DMS153 treated with DMSO at 0.1 percent for 48 hours (cell line): ENCODE data around the gene MED29.
A peak's percentile ranks its signal among the peaks of the same experiment; 100 is the strongest.

Source experiments
- DNase-seq: peaks from one replicate; lab custom pipeline; 2025; ENCODE audit not compliant: unreplicated experiment; lab: John Stamatoyannopoulos, UW

The MED29 gene

GRCh38 chr19:39390751-39391437 lies at the start of gene MED29, which contains the start of gene PAF1:
TSS of gene MED29 (plus strand) at chr19:39391378. CDS start at chr19:39391423, 45 bp downstream.
TSS of gene PAF1 (minus strand) at chr19:39391106. CDS start at chr19:39390864, 242 bp downstream.
- peak; percentile 98 for DNase-seq

GRCh38 chr19:39341719-39342604 lies 49.2 kb upstream of the MED29 start, which contains the start of gene SAMD4B:
TSS of gene SAMD4B (plus strand) at chr19:39342421. CDS start at chr19:39356894, 14,473 bp downstream.
- peak; percentile 93 for DNase-seq

GRCh38 chr19:39342647-39343305 lies 48.4 kb upstream of the MED29 start:
- DNase-seq = no peak

DNA sequence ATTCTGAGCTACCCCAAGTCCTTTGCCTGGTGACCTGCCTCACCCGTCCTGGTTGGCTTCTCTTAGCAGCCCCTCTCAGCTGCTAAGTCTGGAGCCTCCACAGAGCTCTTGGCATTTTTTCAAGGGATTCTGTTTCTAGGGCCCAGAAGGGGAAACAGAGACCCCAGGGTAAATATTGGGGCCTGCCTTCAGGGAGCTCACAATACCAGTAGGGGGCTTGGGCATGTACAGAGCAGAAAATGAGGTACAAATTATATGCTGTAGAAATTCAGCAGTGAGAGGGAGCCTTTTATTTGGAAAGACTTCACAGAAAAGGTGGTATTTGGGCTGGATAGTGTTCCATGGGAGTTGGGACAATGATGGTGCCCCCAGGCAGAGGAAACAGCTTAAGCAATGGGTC lies 45.2 kb upstream of the MED29 start:
- no peak for DNase-seq

DNA sequence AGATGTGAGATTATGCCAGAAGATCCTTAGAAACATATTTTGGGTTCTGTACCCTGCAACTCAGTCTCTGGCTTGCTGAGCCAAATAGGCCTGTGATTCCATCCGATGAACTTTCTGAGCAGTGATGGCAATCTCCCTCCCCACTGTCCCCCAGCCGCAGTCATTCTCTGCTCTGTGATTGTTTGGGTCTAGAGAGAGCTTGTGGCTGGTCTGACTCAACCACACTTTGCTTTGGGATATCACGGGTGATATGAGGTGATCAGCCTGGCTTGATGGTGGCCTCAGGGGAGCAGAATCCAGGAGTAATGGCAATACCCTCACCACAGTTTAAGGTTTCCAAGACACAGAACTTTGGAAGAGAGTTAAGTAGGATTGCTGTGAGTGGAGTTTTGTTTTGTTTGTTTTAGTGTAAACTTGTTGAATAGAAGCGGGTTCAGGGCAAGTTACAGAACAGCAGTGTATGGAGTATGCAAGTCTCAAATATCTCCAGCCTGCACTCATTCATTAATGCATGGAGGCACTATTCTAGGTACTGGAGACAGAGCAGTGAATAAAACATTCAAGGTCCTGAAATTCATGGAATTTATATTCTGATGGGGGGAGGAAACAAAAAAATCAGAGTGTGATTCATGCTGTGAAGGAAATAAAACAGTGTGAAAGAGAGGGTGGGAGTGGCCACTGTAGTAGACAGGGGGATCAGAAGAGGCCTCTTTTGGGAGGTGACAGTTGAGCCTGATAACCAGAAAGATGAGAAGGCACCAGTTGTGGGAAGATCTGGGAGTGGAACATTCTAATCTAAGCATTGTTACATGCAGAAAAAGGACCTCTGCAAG lies 43.6 kb upstream of the MED29 start:
- DNase-seq = no peak

- no peak for DNase-seq
These were observed 41.9 kb upstream of the MED29 start for GRCh38 chr19:39349326-39349725.

- no peak for DNase-seq
These were observed 41.0 kb upstream of the MED29 start for GRCh38 chr19:39350156-39350555.

- DNase-seq = no peak
These were observed 39.6 kb upstream of the MED29 start for GRCh38 chr19:39351537-39352064.

DNA sequence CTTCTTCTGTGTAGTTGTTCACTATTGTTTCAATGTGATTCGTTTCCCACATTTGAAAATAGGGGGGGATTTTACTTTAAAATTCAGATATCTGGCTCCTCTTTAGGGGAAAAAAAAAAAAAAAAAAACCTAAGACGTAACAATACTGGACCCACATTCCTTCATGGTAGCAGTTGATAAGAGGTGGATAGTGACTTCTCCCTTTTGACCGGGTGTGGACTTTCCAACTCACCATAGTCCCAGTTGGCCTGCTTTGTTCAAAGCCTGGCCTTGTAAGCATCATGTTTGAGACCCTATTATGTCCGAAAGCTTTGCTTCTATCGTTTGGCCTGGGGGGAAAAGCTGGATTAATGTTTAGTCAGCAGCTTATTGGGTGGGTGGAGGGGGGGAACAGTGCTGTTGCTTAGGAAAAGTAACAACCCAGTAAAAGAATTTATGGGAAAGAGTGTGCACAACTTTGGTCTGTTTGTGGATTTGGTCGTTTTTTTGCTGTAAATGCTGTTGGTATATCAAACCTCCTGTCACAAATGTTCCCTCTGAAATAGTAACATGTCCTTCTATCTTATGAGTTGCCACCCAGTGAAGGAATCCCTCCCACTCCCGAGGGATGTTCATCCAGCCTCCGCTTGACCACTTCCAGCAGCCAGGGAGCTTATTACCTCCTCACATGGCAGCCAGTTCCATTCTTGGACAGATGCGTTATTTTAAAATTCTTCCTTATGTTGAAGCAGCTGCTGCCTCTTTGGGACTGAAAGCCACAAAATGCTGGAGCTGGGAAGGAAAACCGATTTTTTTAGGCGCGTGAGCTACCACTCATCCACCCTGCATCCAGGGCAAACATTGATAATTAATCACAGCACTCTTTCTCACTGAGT lies 38.6 kb upstream of the MED29 start:
- no peak for DNase-seq

- DNase-seq = no peak
These were observed 35.9 kb upstream of the MED29 start for GRCh38 chr19:39355253-39355652.

GRCh38 chr19:39356073-39356472 lies 35.1 kb upstream of the MED29 start:
- DNase-seq = no peak

GRCh38 chr19:39356647-39357046 lies 34.5 kb upstream of the MED29 start:
- no peak for DNase-seq

- DNase-seq = no peak
These were observed 32.2 kb upstream of the MED29 start for GRCh38 chr19:39359026-39359425.

- DNase-seq = no peak
These were observed 30.6 kb upstream of the MED29 start for GRCh38 chr19:39360599-39360998.

DNA sequence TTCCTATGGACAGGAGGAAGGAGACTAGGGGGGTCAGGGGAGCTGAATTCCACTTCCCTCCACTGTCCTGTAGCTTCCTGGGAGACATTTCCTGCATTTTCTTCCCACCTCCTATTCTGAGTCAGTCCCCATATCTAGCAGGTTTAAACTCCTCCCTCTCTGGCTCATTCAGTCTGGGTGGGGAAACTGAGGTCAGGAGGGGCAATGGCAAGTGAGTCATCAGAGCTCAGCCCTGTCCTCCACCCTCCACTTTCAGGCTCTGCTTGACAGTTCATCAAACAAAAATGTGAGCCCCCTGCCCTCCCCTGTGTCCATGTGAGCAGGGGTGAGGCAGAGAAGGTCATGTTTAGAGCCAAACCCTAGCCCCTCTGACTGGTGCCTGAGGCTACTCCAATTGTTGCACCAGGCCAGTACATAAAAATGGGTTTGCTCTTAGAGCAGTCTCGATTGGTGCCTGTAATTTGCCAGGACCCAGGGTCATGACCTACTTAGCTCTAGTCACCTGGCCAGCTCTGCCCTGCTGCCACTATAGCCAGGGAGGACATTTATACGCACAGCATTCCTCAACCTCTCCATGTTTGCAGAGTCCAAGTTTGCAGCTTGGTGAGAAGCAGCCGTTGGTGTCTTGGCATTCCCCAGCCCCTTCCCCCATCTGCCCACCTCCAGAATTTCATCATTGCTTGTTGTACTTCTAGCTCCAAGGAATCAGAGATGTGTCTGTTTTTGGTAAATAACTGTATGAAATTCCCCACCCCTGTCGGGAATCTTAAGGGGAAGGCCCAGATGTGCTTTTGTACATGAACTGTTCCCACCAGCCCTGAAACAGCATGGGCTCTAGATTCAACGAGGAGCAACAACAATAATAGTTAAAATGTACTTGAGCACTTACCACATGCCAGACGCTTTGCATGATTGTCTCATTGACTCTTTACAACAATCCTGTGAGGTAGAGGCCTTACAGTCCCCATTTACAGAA lies 28.2 kb upstream of the MED29 start:
- DNase-seq = no peak

DNA sequence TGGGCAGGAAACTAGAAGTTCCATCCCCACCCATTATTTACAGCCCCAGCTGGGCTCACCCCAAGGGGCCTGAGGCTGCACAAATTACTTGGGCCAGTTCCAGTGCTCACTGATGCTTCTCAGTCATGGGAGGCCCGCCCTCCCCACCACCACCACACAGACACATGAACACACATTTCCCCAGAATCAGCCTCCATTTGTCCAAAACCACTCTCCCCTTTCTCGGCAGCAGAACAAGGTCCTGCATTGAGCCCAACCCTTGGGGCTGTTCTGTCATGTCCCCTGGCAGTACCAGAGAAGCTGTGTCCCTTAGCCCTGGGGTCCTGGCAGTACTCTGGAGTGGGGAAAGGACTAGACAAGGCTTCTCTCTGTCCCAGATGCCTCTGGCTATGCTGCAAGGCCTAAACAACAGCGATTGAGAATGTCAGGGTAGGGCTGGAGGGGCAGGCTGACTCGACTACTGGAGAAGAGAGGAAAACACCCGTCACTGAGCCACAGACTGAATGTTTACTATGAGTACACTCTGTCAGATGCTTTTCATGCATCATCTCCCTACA lies 27.2 kb upstream of the MED29 start:
- no peak for DNase-seq

GRCh38 chr19:39365531-39365930 lies 25.6 kb upstream of the MED29 start:
- DNase-seq = no peak

- no peak for DNase-seq
These were observed 22.0 kb upstream of the MED29 start for GRCh38 chr19:39369200-39369599.
